ENCODE data around the gene HDAC4.

GRCh38 chr2:239049421-239050251, 351.2 kb downstream of the HDAC4 start:
- no peak for TF ChIP-seq CHD2 (IDR thresholded peaks at IDR 0.05; ENCODE audit: low read length)
- no peak for TF ChIP-seq CTCF (IDR thresholded peaks at IDR 0.05; ENCODE audit: control extremely low read depth in 1 of 3, insufficient read depth in 1 of 3, low read depth in 1 of 3, low read length in 3 of 3)
- TF ChIP-seq RFX5 (IDR thresholded peaks at IDR 0.05; ENCODE audit: borderline replicate concordance, low read depth, low read length), result no peak
- no peak for TF ChIP-seq NRF1 (IDR thresholded peaks at IDR 0.05; ENCODE audit: low read depth, low read length)
- TF ChIP-seq BCL11A (IDR thresholded peaks at IDR 0.05; ENCODE audit: low read depth in 2 of 2, low read length in 2 of 2), result no peak
- TF ChIP-seq POLR2A (IDR thresholded peaks at IDR 0.05; ENCODE audit: control extremely low read depth in 1 of 2, low read depth in 2 of 2, low read length in 2 of 2), result no peak
- no peak for TF ChIP-seq MAX (IDR thresholded peaks at IDR 0.05)
- TF ChIP-seq POLR2AphosphoS5 (IDR thresholded peaks at IDR 0.05; ENCODE audit: low read depth, low read length), result no peak

Measured in H1 (cell line).